Measurements from ENCODE around the gene SALL2. TPM values are rescaled to one million over a fixed set of nuclear protein-coding genes. Genes with fewer than 3 reads are reported as not detected.
A peak's percentile ranks its signal among the peaks of the same experiment; 100 is the strongest.

Gene SALL2
- total and polyA plus RNA-seq, 5 experiments from 2014 or later = 2.5 to 6.7 (median 3.8) TPM

DNA sequence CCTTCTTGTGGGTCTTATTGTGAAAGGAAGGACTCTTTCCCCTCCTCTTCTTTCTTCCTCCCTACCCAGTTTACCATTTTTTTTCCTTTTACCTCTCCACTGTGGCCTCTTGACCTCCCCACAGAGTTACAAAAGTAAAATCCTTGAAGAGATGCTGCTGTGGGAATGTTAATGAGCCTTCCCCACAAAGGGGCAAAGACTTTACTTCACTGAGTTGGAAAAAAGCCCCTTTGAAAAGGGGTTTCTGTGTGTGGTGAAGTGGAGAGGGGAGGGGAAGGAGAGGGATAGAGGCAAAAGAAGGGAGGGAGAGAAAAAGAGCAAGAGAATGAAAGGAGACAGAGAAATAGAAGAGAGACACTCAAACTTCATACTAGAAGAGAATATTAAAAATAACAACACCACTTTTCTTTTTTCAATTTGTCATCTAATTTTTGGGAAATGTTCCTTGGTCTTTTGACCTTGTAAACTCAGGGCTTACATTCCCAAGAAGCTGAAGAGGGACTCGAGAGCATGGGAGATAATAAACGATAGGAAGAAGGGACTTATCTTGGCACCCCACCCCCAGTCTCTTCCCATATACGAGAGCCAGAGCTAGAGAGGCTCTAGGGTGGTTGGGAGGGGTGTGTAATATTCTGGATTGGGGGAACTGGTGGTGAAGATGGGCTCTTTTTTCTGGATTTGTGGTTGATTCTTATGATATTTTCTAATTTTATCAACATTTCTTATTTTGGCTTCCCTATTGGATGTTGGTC, 13.2 kb upstream of the SALL2 start:
- H3K4me1 Mint-ChIP-seq = peaks cover 6 to 14% (median 10%) of the 10 kb centered on the region in 4 donors
- no peaks in the 10 kb centered on the region for H3K9me3 Mint-ChIP-seq
- ATAC-seq = no peak
- POLR2A ChIA-PET = no interaction called here
- DNase-seq = no peak
- H3K27me3 Mint-ChIP-seq = peaks cover 22 to 54% (median 52%) of the 10 kb centered on the region in 5 donors
- no peak overlapping the region for H3K27ac Mint-ChIP-seq
- no peak overlapping the region for H3K4me3 Mint-ChIP-seq
- H3K36me3 Mint-ChIP-seq = peaks cover 0 to 5% (median 0%) of the 10 kb centered on the region in 3 donors

DNA sequence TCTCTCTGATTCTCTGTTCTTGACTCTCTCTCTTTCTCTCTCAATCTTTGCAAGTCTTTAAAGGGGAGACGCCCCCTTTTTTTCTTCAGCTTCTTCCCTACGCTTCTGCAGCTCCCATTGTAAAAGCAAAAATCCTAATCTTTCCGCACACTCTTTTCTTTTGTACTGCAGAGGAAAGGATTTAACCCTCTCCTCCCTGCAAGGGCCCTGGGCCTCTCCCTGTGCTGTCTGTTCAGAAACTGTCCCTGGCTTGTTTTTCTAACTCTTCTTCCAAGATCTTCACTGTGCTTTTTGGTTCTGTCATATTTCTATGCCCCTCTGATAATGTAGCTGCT, 10.9 kb upstream of the SALL2 start:
- peak overlapping the region in 9 of 10 donors; percentile 17 to 71 (median 58) for H3K4me3 Mint-ChIP-seq
- DNase-seq (no peak), ATAC-seq (no peak)
- H3K27me3 Mint-ChIP-seq = peaks cover 25 to 54% (median 45%) of the 10 kb centered on the region in 5 donors
- POLR2A ChIA-PET = no interaction called here
- peaks cover 5 to 14% (median 9%) of the 10 kb centered on the region in 4 donors for H3K4me1 Mint-ChIP-seq
- H3K36me3 Mint-ChIP-seq = peaks cover 0 to 5% (median 0%) of the 10 kb centered on the region in 3 donors
- peak overlapping the region in 1 of 10 donors; percentile 10 for H3K27ac Mint-ChIP-seq
- no peaks in the 10 kb centered on the region for H3K9me3 Mint-ChIP-seq

DNA sequence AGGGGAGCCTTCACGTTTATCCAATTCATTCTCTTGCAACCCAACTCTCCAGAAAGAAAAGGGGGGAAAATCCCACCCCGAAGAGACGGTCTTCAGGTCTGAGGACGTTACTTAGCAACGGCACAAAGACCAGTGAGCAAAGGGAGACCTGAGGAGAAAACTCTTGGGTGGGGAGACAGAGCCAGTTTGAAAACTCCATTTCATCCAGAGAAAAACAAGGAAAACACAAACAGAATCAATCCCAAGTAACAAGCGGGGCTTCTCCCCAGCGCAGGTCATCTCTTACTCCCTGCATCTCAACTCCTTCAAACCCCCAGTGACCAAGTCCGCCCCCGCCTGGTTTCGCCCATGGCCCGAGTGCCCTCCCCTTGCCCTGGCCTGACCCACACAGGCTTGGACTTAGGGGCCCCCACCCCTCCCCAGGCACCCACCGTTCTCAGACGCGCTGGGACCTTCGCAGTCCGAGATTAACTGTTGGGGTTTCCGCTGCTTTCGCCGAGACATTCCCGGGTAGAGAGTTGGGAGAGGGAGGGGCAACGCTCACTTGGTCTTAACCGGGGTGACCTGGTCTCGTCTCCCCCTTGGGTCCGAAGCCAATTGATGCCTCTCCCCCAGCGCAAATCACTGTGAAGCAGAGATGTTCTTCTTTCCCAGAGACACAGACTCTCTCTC, 10.4 kb upstream of the SALL2 start:
- peak overlapping the region in 2 of 10 donors; percentile 10 to 36 for H3K27ac Mint-ChIP-seq
- H3K4me1 Mint-ChIP-seq = peaks cover 5 to 14% (median 9%) of the 10 kb centered on the region in 4 donors
- POLR2A ChIA-PET = no interaction called here
- H3K27me3 Mint-ChIP-seq = peaks cover 26 to 56% (median 45%) of the 10 kb centered on the region in 5 donors
- peak overlapping the region in 8 of 10 donors; percentile 17 to 71 (median 58) for H3K4me3 Mint-ChIP-seq
- ATAC-seq (peak in 1 of 2 donors; percentile 25), DNase-seq (no peak)
- no peaks in the 10 kb centered on the region for H3K9me3 Mint-ChIP-seq
- H3K36me3 Mint-ChIP-seq = peaks cover 0 to 5% (median 0%) of the 10 kb centered on the region in 3 donors

DNA sequence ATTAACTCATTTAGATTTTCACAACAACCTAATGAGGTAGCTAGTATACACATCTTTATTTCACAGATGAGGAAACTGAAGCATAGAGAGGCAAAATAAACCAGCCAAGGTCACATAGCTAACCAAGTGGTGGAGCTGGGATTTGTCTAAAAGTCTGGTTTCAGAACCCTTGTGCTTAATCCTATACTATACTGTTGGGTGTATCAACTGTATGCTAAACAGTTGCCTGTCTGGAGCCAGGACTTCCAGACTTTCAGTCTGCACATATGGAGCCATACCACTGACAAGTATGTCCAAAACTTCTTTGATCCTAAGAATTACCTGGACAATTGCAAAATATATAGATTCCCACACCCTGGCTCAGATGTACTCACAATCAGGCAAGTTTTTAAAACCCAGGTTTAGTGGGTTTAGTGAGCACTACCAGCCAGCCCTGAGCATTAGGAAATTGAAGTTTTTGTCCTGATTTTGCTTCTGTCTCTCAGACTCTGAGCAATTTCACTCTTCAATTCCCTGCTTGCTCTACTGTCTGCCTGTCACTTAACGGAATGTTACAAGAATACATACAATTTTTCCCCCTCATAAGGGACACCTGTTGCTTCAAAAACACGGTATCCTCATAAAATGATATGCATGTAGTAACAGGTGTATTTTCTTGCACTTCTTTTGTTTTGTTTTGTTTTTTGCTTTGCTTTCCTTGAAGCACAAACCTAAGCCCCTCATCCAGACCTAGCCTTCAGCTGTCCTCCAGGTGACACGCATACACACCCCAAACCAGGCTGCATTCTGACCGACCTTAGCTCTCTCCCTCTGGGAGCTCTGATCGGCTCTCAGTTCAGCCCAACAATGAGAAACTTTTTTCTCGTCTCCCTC, 9.6 kb upstream of the SALL2 start:
- ATAC-seq = no peak
- H3K4me3 Mint-ChIP-seq = peak overlapping the region in 4 of 10 donors; percentile 6 to 51 (median 35)
- POLR2A ChIA-PET = no interaction called here

DNA sequence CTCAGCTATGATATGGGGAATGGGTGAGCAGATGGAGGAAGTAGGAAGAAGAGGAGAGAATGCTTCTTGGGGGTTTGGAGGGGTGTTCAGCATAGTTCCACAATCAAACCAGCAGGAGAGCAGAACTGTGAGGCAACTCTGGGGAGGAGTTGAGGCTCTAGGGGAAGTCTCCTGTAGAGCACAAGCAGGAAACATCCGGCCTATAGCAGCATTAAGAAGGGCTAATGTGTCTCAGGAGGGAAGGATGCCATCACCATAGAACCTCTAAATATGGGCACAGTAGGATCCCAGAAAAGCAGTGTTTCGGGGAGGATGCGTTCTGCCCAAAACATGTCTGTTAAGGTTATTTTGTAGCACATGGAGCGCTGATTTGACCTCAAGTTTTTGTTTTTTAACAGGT, 8.4 kb upstream of the SALL2 start:
- H3K27ac Mint-ChIP-seq = no peak overlapping the region
- peaks cover 5 to 14% (median 9%) of the 10 kb centered on the region in 4 donors for H3K4me1 Mint-ChIP-seq
- H3K9me3 Mint-ChIP-seq = no peaks in the 10 kb centered on the region
- ATAC-seq (peak in 1 of 2 donors; percentile 52), DNase-seq (no peak)
- peaks cover 0 to 5% (median 0%) of the 10 kb centered on the region in 3 donors for H3K36me3 Mint-ChIP-seq
- POLR2A ChIA-PET = interaction anchor here (1.1 kb wide), 1 partner anchor 23 kb away, joined by 3 read pairs; the partner anchor contains the start of gene METTL3
- peaks cover 26 to 54% (median 39%) of the 10 kb centered on the region in 5 donors for H3K27me3 Mint-ChIP-seq
- H3K4me3 Mint-ChIP-seq = no peak overlapping the region

More for the DNA sequence above, 9.6 kb upstream of the SALL2 start:
- H3K27ac Mint-ChIP-seq = no peak overlapping the region
- H3K36me3 Mint-ChIP-seq = peaks cover 0 to 5% (median 0%) of the 10 kb centered on the region in 3 donors
- H3K27me3 Mint-ChIP-seq = peaks cover 26 to 56% (median 42%) of the 10 kb centered on the region in 5 donors
- peaks cover 5 to 14% (median 9%) of the 10 kb centered on the region in 4 donors for H3K4me1 Mint-ChIP-seq
- DNase-seq = no peak
- H3K9me3 Mint-ChIP-seq = no peaks in the 10 kb centered on the region

DNA sequence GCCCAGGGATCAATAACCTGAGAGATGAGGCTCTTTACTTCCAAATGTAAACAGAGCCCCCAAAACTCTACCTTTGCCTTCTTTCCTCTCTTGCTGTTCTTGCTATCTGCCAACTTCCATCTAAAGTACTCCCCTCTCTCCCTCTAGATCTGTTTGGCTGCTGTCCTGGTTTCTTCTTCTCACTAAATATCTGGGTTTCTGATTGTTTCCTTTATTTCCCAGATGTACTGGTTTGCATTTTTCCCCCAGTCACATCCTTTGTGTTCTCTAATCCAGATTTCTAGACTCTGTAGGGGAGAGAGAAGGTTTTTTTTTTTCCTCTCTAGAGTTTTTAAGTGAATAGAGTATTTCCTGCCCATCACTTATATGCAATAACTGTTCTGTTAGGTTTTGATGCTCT, 7.1 kb upstream of the SALL2 start:
- H3K36me3 Mint-ChIP-seq = peaks cover 0 to 5% (median 0%) of the 10 kb centered on the region in 3 donors
- no peak overlapping the region for H3K4me3 Mint-ChIP-seq
- H3K27me3 Mint-ChIP-seq = peaks cover 17 to 41% (median 28%) of the 10 kb centered on the region in 5 donors
- DNase-seq = no peak
- no peak for ATAC-seq
- H3K4me1 Mint-ChIP-seq = peaks cover 5 to 14% (median 9%) of the 10 kb centered on the region in 4 donors
- POLR2A ChIA-PET = no interaction called here
- no peaks in the 10 kb centered on the region for H3K9me3 Mint-ChIP-seq
- H3K27ac Mint-ChIP-seq = peak overlapping the region in 1 of 10 donors; percentile 7

DNA sequence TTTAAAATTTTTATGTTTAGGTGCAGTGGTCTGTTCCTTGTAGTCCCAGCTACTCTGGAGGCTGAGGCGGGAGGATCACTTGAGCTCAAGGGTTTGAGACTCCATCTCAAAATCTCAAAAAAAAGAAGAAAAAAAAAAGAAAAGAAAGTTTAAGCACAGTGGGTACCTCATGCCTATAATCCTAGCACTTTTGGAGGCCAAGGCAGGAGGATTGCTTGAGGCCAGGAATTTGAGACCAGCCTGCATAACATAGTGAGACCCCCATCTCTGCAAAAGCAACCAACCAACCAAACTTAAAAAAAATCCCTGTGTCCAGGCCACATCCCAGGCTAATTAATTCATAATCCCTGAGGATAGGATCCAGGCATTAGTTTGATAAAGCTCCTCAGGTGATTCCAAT, 3.4 kb upstream of the SALL2 start:
- POLR2A ChIA-PET = no interaction called here
- no peaks in the 10 kb centered on the region for H3K9me3 Mint-ChIP-seq
- H3K4me1 Mint-ChIP-seq = peaks cover 9 to 26% (median 17%) of the 10 kb centered on the region in 4 donors
- ATAC-seq (no peak), DNase-seq (no peak)
- peaks cover 0 to 13% (median 4%) of the 10 kb centered on the region in 5 donors for H3K27me3 Mint-ChIP-seq
- peak overlapping the region in 1 of 10 donors; percentile 11 for H3K4me3 Mint-ChIP-seq
- no peaks in the 10 kb centered on the region for H3K36me3 Mint-ChIP-seq
- no peak overlapping the region for H3K27ac Mint-ChIP-seq

DNA sequence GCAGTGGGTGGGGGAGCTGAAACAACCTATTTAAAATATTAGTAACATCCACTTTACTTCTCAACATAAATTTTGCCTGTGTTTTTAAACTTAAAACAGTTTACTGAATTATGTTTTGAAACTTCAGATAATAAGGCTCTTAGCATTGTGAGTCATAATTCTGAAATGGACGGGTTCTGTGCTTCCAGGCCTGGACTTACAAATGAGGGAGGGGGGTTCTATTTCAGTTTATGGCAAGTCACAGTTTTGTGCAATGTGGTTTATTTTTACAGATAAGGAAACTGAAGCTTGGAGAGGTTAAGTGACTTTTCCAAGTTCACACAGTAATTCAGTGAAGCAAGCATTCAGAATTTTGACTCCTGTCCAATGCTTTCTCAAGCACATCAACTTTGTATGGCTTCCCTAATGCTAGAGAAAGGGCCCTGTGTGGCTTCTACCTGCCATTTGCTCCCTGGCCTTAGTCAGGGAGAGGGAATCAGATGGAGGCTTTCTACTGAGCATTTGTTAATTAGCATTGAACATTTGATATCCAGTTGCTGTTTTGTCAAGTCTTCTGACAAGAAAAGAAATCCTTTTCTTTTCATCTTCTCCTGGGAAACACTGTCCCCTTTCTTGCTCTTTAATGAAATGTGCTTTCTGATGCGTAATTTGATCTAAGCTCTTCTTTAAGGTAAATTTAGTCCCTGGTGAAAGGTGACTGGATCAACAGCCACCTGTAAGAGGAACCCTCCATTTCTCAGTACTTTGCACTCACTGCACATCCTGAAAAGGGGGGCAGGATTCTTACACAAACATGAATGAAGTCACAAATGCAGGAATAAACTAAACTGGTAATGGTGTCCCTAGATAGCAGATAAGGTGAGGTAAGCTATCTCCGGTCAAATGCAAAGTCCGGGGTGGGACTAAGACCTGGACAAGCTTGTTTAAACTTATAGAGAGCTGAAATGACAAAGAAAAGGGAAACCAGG, 2.5 kb upstream of the SALL2 start:
- H3K36me3 Mint-ChIP-seq = no peaks in the 10 kb centered on the region
- H3K27ac Mint-ChIP-seq = no peak overlapping the region
- peak overlapping the region in 1 of 10 donors; percentile 20 for H3K4me3 Mint-ChIP-seq
- no peaks in the 10 kb centered on the region for H3K9me3 Mint-ChIP-seq
- no peak for DNase-seq
- H3K27me3 Mint-ChIP-seq = peaks cover 0 to 8% (median 0%) of the 10 kb centered on the region in 5 donors
- no peak for ATAC-seq
- POLR2A ChIA-PET = interaction anchor here (0.6 to 4.8 kb wide), 2 partner anchors 17 to 1112 kb away, joined by 3 to 46 read pairs; partner anchors contain the start of gene METTL3
- H3K4me1 Mint-ChIP-seq = peaks cover 9 to 27% (median 17%) of the 10 kb centered on the region in 4 donors

DNA sequence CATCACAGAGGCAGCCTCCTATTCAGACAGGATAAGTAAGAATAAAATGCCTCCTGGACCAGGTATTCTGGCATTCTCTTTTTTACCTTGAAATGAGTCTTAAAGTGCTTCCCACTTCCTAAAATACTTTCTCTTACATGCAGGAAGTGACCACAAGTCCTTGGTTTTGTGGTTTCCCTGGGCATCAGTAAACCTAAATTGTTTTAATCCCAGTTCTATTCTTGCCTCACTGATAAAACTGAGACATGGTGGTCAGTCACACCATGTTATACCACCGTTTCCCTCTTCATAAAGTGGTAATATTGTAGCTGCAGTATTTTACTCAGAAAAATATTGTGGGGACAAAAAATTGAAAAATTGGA, 1.2 kb upstream of the SALL2 start:
- Mint-ChIP-seq H3K27ac (peak overlapping the region in 9 of 10 donors; percentile 64 to 91 (median 83)), H3K4me1 (peaks cover 9 to 31% (median 18%) of the 10 kb centered on the region in 4 donors), H3K4me3 (peak overlapping the region; percentile 77 to 96 (median 88)), H3K36me3 (no peaks in the 10 kb centered on the region), H3K27me3 (peaks cover 0 to 4% (median 0%) of the 10 kb centered on the region in 5 donors), H3K9me3 (no peaks in the 10 kb centered on the region)
- POLR2A ChIA-PET = interaction anchor here (1.1 to 4.8 kb wide), 3 partner anchors 11 to 90 kb away, joined by 3 to 46 read pairs (median 6); partner anchors contain the start of gene METTL3
- DNase-seq (no peak), ATAC-seq (no peak)

DNA sequence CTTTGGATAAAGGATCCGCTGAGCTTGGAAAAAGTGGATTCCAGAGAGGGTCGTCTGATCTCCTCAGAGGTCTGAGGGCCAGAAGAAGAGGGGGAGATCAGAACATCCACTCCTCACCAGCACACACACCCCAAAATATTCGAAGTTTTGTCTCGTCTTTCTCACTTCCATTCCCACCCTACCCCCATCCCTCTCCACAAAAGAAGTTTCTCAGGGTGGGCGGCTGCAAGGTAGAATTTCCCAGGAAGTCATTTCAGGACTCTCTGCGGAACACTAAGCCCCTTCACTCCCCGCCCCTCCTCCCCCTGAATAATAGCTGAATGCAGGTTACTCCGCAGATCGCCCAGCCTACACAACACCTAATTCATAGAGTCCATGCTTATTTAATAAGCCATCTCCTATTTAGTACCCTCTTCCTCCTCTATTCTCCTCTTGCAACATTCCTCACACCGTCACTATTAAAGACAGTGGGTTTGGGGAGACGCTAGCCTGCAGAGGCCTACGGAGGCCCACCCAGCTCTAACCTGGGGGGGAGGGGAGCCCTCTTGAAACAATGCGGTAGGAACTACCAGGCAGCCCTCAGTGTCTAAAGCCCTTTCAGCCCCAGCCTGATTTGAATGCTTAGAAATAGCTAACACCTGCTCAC, 649 bp upstream of the SALL2 start:
- H3K4me1 Mint-ChIP-seq = peaks cover 9 to 35% (median 19%) of the 10 kb centered on the region in 4 donors
- H3K4me3 Mint-ChIP-seq = peak overlapping the region; percentile 77 to 96 (median 88)
- H3K27ac Mint-ChIP-seq = peak overlapping the region; percentile 63 to 91 (median 81)
- peaks cover 0 to 2% (median 0%) of the 10 kb centered on the region in 5 donors for H3K27me3 Mint-ChIP-seq
- ATAC-seq (peak in 1 of 2 donors; percentile 19), DNase-seq (peak in 2 of 10 donors; percentile 9 to 14)
- POLR2A ChIA-PET = interaction anchor here (0.9 to 4.8 kb wide), 9 partner anchors 10 to 1239 kb away, joined by 3 to 46 read pairs (median 5); partner anchors contain the start of genes CHD8, METTL3, RAB2B and TOX4
- H3K9me3 Mint-ChIP-seq = no peaks in the 10 kb centered on the region
- H3K36me3 Mint-ChIP-seq = no peaks in the 10 kb centered on the region

DNA sequence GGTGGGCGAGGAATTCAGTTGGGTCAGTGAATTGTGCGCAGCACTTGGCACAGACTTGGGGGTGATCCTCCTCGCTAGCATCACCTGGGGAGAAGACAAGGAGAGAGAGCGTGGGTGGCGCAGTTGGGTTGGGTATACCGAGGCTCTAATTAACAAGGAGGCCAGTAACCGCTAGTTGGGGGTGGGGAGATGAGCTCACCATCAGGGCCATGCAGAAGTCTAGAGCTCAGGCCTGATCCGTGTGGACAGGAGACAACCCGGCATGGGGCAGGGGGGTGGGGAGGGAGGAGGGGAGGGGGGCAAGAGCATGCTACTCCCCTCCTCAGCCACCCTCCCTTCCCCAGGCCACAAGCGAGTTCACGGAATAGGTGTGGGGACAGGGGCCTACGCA, 580 bp downstream of the SALL2 start:
- POLR2A ChIA-PET = interaction anchor here (0.7 to 4.8 kb wide), 9 partner anchors 8 to 1481 kb away, joined by 3 to 46 read pairs (median 5); partner anchors contain the start of genes CHD8, METTL3, RAB2B and TOX4
- Mint-ChIP-seq H3K27ac (peak overlapping the region; percentile 47 to 94 (median 81)), H3K4me1 (peaks cover 9 to 35% (median 19%) of the 10 kb centered on the region in 4 donors), H3K9me3 (no peaks in the 10 kb centered on the region), H3K4me3 (peak overlapping the region; percentile 77 to 96 (median 88)), H3K27me3 (peaks cover 0 to 2% (median 0%) of the 10 kb centered on the region in 5 donors), H3K36me3 (no peaks in the 10 kb centered on the region)
- ATAC-seq = no peak
- no peak for DNase-seq

Data from naive thymus-derived CD8-positive, alpha-beta T cell (primary cell).